NCI-H1092 (cell line): ENCODE results near the gene RAET1G.
"Not testable (repeated sequence)": the region's sequence is repeated elsewhere in the genome, so short reads cannot be mapped to it uniquely, and the experiment has no call there.

Source experiments
- DNase-seq: peaks from one replicate; lab custom pipeline; 2025; lab: John Stamatoyannopoulos, UW

RAET1G gene, protein sequence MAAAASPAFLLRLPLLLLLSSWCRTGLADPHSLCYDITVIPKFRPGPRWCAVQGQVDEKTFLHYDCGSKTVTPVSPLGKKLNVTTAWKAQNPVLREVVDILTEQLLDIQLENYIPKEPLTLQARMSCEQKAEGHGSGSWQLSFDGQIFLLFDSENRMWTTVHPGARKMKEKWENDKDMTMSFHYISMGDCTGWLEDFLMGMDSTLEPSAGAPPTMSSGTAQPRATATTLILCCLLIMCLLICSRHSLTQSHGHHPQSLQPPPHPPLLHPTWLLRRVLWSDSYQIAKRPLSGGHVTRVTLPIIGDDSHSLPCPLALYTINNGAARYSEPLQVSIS

DNA sequence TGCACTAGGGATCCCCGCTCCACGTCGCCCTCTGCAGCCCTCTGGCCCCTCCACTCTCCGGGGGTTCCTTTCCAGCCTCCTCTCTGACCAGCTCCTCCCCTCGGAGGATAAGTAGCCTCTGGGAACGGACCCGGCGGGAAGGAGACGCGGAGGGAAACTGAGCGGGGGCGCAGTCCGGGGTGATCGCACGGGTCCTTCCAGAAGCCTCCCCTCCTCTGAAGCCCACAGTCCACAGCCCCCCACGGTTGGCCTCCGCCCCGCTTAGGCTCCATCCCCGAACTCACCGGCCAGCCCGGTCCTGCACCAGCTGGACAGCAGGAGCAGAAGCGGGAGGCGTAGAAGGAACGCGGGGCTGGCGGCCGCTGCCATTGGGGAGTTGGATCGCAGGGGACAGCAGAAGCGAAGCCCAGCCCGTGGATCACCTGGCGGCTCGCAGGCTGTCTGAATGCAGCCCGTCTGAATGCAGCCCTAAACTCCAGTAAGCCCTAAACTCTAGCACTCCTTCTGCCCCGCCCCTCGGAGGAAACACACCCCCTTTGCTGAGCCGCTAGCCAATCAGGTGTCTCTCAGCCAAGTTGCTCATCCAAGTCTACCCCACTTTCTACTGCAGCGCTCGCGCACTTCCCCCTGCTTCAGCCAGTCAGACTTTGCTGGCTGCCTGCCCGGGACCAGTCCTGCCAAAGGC lies at the start of gene RAET1G:
RAET1G (minus strand) TSS at position 480 of the 685 bp plus-strand sequence; CDS start at position 369, 111 bp downstream.
- no peak for DNase-seq

DNA sequence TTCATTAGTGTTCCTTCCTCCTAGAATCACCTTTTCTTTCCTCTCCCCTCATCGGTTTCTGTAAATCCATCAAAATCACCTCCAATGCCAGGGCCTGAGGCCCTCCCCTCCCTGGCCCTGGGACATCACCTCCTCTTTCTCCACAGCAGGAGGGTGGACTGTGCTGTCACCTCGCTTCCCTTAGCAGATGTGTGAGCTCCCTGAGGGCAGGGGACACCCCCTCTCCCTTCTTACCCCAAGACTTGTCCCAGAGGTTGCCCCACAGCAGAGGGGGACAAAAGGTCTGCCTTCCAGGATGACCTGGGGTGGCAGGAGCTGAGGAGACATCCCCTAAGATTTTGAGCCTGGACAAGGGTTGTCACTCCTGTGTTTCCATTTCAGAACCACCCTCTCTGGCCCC lies 46.7 kb upstream of the RAET1G start:
- DNase-seq: no peak

DNA sequence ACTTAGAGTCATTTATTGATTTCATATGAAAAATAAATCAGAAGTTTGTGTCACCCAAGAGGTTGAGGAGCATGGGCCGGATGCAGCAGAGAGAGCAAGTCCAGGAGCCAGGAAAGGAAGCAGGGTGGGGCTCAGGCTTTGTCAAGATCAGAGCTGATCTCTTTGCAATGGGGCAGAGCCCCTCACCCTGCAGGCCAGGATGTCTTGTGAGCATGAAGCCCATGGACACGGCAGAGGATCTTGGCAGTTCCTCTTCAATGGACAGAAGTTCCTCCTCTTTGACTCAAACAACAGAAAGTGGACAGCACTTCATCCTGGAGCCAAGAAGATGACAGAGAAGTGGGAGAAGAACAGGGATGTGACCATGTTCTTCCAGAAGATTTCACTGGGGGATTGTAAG lies 46.0 kb upstream of the RAET1G start:
- not testable (repeated sequence) for DNase-seq

DNA sequence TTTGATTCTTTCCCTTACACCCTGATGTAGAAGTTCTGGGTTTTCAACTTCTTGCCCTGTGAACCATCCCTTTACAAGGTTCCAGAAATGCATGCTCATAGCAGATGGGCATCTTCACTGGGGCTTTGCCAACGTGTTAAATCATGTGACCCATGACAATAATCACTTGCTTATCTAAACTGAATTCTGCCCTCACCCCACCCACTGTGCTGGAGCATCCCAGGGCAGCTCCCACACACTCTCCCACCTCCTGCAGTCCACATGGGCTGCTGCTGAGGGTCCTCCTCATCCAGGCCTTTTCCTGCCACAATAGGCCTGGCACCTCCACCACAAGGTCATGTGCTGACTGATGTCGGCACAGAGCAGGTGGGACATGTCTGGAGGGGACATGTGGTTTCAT lies 45.1 kb upstream of the RAET1G start:
- not testable (repeated sequence) for DNase-seq

DNA sequence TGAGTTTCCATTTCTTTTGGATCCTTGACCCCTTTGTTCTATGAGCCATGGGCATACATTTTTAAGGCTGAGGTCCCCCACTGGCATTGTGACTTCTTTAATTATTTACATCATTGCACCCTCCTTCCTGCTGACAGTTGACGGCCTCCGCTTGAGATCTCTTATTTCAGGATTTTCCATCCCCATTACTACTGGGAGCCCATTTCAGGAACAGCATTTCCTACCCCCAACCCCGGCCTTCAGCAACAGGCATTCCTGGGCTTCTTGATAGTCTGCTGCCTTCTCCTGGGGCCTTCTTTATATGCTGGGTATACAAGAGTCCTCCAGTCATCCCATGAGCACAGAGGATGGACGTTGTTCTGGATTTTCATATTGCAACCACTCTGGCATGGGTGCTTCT lies 44.7 kb upstream of the RAET1G start:
- DNase-seq: no peak

DNA sequence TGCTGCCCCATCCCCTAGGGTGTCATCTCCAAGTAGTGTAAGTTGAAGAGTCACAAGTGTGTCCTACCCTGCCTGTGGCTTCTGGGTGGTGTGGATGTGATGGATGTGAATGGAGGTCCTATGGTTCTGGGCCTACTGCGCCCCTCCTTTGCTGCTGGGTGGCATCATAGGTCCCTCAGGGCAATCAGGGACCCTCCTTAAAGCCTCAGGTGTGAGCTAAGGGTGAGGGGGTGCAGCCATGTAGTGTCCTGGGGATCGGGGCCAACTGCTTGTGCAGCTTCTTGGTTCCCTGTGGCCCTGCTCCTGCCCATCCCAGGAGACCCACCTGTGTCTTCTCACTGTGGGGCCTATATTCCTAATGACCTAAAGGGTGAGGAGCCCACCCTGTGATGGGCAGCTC lies 43.4 kb upstream of the RAET1G start:
- not testable (repeated sequence) for DNase-seq

DNA sequence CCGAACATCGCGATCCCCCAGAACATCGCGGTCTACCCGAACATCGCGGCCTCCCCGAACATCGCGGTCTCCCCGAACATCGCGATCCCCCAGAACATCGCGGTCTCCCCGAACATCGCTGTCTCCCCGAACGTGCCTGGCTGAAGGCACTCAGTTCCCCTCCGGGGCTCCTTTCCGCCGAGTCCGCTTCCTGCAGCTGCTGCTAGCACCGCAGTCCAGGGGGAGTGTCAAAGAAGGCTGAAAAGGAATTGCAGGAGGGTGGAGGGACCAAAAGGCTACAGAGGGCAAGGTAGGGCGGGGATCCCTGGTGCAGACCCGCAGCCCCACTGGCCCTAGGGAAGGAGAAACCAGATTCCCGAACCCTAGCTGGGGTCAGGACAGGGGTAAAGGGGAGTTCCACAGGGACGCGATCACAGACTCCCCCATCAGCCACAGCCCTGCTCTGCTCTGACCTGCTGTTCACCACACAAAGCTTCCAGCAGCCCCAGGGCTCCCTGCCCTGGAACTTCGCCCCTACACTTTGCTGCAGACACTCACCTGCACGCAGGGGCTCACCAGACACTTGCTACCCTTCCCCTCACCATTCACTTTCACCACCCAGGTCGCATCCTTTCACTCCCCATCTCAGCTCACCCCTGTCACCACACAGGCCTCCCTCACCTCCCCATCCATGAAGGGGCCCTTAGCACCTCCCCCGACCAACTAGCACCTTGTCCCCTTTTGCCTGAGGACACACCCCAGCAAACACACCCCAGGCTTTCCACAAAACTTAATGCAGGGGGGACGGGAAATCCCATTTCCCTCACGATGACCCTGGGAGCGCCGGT lies 42.5 kb upstream of the RAET1G start:
- DNase-seq: peak; percentile 3

DNA sequence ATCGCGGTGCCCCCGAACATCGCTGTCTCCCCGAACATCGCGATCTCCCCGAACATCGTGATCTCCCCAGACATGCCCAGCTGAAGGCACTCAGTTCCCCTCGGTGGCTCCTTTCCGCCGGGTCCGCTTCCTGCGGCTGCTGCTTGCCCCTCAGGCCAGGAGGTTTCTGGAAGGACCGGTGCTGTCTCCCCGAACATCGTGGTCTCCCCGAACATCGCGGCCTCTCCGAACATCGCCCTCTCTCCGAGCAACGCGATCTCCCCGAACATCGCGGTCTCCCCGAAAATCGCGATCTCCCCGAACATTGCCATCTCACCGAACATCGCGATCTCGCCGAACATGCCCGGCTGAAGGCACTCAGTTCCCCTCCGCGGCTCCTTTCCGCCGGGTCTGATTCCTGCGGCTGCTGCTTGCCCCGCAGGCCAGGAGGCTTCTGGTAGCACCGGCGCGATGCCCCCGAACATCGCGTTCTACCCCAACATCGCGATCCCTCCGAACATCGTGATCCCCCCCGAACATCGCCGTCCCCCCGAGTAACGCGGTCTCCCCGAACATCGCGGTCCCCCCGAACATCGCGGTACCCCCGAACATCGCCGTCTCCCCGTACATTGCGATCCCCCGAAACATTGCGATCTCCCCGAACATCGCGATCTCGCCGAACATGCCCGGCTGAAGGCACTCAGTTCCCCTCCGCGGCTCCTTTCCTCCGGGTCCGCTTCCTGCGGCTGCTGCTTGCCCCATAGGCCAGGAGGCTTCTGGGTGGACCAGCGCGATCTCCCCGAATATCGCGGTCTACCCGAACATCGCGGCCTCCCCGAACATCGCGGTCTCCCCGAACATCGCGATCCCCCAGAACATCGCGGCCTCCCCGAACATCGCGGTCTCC lies 41.6 kb upstream of the RAET1G start:
- peak; percentile 9 for DNase-seq

DNA sequence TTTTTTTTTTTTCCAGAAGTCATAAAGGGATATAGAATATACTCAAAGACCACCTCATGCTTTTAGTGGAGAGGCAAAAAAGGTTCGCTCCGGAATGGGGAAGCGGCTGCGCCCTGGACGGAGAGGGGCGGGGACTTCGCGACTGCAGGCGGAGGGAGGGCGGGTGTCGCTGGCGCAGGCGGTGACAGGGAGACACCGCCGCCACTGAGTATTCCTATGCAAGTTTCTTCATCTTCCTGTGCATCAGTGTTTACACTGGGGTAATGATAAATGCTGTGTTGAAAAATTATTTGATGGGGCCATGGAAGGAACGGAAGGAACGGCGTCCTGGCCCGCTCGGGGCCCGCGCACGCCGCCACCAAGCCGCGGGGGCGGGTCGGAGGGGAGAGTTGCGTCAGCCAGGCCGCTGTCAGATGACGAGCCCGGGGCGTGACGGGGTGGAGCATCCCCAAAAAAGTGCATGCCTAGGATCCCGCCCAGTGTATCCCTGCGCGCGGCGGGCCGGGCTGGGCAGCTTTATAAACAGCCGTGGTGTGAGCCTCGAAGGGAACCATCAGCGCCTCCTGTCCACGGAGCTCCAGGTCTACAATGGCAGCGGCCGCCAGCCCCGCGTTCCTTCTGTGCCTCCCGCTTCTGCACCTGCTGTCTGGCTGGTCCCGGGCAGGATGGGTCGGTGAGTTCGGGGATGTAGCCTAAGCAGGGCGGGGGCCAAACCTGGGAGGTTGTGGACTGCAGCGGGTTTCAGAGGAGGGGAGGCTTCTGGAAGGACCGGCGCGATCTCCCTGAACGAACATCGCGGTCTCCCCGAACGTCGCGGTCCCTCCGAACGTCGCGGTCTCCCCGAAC lies 40.8 kb upstream of the RAET1G start, which contains the start of gene ULBP1:
ULBP1 (plus strand) TSS at position 482 of the 846 bp plus-strand sequence; CDS start at position 589, 107 bp downstream.
- DNase-seq: peak; percentile 44

DNA sequence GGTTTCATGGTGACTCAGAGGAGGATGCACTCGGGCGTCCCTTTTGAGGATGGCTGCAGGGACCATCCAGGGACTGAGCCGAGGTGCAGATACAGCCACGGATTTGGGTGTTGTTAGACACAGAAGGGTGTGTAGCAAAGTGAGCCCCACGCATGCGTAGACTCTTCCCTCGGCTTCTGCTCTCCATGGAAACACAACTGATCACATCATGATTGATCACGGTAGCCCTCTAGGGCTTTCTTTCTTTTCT lies 40.2 kb upstream of the RAET1G start:
- DNase-seq: no peak

DNA sequence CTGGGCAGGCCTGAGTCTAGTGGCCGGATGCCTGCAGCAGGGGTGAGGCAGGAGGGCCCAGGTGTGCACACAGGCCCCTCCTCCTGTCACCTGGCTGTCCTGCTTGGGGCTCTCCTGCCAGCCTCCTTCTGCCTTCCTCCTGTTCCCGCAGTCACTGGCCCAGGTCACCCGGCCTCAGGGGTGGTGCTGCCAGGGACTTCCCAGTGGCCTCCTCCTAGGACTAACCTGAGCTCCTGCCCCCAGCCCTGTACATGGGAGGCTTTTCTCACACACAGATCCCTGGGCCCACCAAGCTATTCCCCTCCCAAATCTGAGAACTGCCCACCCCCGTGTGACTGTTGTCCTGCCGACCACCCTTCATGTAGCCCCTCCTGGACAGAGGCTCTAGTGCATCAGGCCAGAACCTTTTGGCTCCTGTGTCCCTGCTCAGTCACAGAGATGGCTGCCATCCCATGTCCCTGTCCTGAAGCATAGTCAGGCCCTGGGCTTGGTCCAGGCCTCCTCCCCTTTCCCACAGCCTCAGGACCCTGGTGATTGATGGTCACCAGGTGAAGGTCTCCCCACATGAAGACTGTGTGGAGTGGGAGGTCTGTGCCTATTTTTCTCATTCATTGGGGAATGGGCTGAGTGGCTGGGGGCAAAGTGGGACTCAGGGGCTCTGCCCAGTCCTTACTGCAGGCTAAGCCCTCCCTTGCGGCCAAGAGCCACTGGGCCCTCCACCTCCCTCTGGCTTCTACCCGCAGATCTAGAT lies 39.7 kb upstream of the RAET1G start:
- no peak for DNase-seq

DNA sequence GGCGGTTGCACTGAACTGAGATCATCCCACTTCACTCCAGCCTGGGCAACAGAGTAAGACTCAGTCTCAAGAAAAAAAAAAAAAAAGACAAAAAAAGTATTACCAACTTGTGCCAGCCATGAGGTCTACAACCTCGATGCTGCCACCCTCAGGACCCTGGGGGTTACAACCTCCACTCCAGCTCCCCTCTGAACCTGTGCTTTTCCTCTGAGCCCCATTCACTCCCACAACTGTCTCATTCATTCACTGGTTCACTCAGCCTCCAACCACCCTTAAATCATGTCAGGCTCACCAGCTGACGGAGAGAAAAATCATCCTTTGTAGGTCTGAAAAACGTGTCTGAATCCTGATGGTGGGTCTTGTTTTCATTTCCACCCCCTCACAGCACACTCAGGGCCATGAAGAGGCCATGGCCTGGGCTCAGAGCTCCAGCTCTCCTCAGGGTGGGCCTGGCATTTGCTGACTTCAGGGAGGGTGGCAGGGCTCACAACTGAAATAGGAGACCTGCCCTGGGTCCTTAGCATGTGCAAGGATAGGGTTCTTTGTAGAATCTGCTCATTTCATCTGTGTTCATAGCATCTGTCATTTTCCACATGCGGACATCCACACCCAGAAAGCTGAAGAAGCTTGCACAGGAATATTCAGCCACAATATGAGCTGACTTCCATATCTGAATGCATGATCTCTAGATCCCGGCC lies 39.0 kb upstream of the RAET1G start:
- no peak for DNase-seq

DNA sequence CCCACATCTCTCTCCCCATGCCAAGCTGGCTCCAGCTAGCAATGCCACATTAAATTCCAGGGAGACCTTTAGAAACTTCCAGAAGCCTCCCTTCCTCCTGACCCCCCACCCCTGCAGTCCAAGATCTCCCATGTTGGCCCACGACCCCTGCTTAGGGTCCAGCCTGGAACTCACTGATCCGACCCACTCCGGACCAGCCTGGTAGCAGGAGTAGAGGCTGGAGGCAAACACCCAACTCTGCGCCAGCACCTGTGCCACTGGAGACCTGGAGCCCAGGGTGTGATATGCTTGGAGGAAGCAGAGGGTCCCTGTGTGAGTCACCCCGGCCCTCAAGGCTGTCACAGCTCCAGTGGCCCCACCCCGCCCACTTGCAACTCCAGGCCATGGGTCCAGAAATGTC lies 37.6 kb upstream of the RAET1G start:
- DNase-seq: no peak

DNA sequence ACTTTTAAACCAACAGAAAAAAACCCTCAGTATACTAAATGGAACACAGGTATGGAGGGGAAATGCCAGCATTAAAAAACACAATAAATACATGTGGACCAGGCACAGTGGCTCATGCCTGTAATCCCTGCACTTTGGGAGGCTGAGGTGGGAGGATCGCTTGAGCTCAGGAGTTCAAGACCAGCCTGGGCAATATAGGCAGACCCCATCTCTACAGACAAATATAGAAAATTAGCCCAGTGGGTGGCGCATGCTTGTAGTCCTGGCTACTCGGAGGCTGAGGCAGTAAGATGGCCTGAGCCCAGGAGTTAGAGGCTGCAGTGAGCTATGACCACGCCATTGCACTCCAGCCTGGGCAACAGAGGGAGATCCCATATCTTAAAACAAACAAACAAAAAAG lies 36.9 kb upstream of the RAET1G start:
- not testable (repeated sequence) for DNase-seq

DNA sequence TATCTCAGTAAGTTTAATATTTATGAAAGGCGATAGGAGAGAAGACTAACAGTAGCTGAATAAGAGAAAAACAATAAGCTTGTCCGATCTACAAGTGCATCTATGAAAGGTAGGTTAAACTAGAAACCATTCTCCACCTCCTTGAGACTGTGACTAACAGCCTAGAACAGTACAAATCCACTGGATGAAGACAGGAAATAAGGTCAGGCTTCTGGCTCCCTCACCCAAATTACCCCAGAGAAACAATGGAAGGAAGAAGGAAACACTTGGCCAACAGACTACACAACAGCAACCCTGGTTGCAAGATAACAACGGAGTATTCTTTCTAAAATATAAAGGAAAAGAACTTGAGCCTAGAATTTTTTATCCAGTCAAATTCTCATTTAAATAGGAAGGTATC lies 35.2 kb upstream of the RAET1G start:
- not testable (repeated sequence) for DNase-seq

DNA sequence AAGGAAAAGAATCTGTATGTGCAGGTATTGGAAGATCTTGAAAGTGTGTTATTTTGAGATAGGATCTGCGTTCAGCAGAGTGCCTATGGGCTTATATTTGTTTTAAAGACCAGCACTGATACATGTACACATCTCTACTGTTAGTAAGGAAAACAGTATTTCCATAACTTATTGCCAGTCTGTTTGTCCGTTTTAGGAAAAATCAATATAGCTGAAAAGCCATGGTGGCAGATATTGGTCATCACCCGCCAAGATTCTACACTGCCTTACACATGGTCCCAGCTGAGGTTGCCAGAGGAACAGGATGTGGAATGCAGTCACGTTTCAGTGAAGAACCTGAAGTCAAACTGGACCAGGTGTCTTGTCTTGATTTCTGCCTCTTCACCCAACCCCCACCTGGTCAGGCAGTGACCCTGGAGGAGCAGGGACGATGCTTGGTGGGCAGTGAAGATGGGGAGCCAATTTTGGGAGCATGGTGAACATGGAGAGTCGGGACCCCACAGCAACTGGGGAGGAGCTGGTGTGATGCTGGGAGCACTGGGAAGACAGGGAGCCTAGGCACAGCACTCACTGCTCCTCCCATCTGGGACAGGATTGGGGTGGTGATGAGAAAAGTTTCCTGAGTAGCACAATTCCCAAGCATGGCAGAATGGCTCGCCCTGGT lies 32.9 kb upstream of the RAET1G start:
- not testable (repeated sequence) for DNase-seq

DNA sequence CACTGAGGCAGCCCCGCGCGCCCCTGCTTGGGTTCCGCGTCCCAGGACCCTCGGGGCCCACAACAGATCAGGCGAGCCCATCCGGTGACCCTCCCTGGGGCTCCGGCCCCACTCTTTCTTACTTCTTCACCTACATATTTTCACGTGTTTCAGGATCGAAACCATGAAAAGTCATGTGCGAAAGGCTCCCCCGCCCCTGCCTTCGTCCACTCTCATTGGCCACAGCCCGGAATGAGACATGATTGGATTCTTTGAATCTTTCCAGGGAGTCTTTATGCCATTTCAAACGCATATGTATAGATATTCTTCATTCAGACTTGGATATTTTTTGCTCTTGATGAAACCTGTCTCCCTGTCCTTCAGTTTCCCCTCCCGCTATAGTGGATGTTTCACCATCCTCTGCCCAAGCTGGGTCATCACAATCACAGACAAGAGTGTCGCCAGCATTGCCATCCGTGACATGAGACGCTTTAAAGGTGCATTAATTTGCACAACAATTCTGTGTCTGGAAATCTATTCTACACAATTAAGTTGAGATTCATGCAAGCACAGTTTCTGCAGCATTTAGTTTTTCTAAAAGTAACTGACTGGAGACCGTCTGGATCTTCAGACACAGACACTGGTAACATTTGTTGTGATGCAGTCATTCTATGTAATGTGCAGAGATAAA lies 32.2 kb upstream of the RAET1G start:
- not testable (repeated sequence) for DNase-seq

DNA sequence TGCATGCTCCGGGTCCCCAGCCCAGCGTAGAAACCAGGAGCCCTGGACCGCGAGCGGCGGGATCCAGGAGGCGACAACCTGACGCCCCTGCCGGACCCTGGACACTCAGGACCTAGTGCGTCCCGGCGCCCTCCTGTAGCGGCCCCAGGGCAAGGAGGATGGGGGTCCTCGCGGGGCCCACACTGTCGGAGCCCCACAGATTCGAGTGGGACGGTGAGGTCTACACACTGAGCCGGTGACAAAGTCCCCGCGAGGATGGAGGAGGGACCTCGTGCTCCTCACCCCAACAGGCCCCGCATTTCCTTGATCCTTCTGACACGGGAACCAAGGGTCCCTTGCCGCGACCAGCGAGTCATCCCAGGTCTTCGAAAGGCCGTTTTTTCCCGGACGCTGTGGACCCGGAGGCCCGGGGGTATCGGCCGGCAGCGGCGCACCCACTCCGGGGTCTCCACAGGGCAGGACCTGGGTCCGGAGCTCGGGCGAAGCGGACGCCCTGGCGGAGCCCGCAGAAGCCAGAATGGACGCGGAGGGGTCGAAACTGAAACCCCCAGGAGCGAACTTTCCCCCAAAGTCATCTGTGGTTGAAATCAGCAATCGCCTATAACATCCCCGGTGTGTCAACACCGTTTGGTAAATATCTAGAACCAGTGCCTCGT lies 31.5 kb upstream of the RAET1G start:
- not testable (repeated sequence) for DNase-seq
